CMK (cell line): ENCODE measurements around the gene TWIST2.

Experiments used
- DNase-seq: peaks from one replicate; pipeline ENCODE4 v3.0.0-alpha.2; 2010; ENCODE audit warnings: low read depth

Gene TWIST2

GRCh38 chr2:238872628-238873380, 24.9 kb downstream of the TWIST2 start:
- DNase-seq: no peak

DNA sequence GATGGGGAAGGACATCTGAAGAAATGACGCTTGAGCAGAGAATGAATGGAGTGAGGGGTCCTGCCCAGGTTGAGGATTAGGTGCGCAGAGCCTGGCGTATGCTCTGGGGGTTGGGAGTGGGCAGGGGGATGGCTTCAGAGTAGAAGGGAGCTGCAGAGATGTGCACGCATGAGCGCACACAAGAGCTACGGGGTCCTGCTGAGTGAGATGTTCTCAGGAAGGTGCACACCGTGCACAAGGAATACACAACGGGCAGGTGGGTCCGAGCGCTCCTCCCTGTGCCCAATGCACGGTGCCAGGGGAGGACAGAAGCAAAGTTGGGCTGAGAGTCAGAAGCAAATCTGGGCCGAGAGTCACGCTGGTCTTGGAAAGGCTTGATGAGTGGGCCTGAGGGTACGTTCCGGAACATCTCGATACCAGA, 25.5 kb downstream of the TWIST2 start:
- no peak for DNase-seq

DNA sequence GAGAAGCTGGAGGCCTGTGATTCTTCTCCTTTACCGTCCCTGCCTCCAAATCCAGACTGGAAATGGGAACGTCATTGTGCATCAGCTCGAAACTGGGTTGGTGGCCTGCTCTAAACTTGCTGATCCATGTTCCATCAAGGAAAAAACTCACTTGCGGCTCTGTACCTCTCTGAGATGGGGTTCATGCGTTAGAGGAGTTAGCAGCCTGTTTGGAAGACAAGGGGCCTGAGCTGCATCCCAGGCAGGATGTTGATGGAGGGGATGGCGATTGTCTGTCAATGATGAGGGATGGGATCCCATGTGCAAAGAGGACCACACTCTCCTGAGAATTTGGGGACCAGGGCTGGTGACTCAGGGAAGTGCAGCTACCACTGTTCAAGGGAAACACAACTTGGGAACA, 26.0 kb downstream of the TWIST2 start:
- no peak for DNase-seq

DNA sequence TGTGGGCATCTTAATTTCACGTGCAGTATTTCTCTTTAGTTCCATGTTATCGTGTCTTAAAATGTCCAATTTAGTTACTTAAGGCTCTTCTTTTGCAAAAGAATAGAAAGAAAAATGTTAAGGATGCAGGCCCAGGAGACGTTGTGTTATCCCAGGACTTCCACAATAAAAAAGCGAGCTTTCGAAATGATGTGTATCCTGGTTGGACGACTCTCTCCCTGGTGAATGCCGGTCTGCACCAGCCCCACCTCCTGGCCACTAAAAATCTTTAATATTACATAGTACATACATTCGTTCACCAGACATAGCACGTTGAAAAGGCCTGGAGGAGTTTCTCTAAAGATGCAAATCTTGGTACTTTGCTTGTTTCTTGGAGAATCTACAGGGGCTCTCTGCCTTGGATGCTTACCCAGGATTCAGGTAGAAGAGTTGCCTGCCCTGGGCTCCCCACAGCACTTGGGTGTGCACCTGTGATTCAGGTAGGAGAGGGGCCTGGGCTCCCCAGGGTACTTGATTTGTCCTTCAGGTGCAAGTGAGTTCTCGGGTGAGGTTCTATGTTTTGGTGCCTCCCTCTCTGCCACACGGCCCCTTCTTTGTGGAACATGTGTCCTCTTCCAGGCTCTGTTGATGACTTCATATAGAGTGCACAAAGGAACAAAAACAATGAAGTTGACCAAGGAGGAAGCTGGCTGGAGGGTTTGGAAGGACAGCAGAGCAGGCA, 26.6 kb downstream of the TWIST2 start:
- DNase-seq: no peak

DNA sequence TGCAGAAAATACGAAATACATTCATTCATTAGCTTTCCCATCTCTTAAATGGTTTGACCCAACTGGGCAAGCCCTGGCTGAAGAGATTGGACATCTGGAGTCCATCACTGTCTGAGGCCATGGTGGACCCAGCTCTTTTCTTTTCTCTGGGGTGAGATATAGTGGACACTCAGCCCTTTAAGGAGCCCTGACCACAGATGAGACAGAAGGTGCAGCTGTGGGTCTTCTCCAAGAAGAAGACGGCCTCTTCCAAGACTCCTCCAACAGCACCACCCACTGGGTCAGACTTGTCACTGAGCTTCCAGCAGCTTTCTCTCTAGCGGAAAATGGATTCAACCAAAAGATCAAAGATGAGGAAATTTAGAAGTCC, 27.2 kb downstream of the TWIST2 start:
- DNase-seq: no peak

DNA sequence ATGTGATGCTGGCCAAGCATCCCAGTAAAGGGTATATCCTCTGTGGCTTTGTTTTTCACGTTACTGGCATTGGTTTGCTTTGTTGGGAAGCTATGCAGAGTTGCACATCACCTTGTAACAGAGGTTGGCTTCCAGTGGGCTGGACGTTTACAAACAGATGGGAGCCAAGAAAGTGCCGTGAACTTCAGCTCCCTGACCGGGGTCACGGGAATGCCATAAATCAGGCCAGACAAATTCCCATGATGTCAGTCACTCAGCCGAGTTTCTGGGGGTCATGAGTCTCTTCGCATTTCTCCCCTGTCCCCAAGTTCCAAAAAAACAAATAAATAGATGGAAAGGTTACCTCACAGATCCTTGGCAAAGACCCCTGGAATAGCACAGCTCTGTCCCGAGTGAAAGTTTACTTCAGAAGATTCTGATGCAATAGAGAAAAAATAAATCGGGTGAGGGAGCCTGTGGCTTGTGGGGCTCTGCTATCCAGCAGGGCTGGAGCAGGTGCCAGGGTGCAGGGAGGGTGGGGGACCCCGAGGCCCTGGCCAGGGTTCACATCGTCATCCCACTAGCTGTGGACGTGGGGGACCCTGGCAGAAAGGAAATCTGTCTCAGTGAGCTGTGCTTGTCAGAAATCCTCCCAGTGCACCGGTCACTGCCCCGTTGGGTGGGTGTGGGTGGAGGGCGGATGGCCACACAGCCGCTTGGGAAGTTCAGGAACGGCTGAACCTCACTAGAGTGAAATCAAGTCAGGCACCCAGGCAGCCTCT, 27.8 kb downstream of the TWIST2 start:
- DNase-seq: no peak

GRCh38 chr2:238876232-238876630, 28.3 kb downstream of the TWIST2 start:
- no peak for DNase-seq

GRCh38 chr2:238878051-238878735, 30.3 kb downstream of the TWIST2 start:
- no peak for DNase-seq

GRCh38 chr2:238879043-238879442, 31.2 kb downstream of the TWIST2 start:
- DNase-seq: no peak

GRCh38 chr2:238879621-238880377, 31.9 kb downstream of the TWIST2 start:
- no peak for DNase-seq

GRCh38 chr2:238881353-238882081, 33.6 kb downstream of the TWIST2 start:
- DNase-seq: no peak

DNA sequence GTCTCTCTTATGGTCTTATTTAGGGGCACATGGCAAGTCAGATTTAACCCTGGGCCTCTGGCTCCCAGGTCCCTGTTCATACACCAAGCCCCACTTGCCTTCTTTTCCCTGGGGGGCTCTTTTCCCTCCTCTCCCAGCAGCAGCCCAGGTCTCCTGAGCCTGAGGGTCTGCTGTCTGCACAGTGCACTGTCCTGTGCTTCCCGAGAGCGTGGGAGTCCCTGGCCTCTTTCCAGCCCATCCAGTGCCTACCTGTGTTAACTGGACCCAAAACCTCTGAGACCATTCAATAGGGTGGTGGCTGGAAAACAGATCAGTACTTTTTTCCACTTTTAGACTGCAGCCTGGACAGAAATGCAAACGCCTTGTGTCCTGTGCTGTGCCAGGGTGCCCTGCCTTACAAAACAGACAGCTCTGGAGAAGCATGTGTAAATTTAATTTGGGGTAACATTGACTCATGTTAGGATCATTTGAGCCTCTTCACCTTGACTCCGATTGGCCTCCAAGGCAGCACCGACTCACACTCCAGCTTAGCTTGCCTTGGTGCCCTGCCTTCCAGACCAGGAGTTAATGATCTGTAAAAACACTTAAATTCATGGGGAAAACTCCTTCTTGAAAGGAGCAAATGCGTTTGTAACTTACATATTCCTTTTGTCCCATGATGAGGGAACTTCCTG, 34.3 kb downstream of the TWIST2 start:
- no peak for DNase-seq

DNA sequence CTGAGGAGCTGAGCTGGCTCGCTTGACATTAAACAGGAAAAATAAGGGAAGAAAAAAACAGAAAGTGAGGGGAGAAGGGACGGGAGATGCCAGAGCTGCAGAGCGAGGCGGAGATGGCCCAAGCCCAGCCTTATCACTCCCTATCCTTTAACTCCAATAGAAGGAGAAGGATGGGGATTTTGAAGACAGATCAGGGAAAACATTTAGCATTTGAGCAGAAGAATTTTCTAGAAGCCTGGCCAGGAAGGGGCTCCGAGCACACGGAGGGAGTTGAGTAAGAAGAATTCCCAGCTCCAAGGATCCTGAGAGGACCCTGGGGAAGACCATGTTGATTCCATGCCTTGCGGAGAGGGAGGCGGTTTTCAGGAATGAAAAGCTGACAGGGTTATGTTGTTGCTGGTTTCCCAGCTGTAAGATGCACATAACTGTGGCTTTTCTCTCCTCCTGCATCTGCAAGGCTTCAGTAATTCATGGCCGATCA, 35.6 kb downstream of the TWIST2 start:
- no peak for DNase-seq

DNA sequence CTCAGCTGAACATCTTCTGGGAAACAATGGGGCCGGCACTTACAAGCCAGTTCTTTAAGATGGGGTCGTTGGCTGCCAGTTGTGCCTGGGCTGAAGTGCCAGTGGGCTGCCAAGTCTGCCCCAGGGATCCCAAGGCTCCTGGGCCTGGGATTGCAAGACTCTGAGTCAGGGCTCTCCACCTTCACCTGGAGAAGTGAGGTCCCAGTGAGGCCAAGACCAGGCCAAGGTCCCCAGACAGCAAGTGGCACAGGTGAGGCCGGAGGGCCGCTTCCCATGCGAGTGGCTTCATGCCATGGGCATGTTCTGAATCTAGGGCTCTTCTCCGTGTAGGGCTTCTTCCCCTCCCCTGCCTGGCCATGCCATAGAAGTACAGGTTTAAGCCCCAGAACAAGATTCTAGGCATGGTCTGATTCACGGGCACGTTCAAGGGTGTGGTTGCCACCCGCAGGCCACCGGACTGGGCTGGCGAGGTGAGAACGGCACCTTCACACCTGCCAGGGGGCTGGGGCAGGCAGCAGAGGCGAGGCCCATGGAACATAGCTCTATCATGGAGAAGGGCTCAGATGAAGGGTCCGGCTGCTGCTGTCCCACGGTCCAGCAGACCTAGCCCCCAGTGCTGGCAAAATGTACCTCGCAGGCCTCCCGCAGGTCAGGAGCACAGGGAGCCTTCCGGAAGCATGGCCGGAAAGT, 36.4 kb downstream of the TWIST2 start:
- DNase-seq: no peak

GRCh38 chr2:238884812-238885408, 37.0 kb downstream of the TWIST2 start:
- DNase-seq: no peak

- DNase-seq: no peak
Measured at GRCh38 chr2:238886453-238887094, 38.7 kb downstream of the TWIST2 start.

- DNase-seq: no peak
Measured at GRCh38 chr2:238887616-238888015, 39.7 kb downstream of the TWIST2 start.

DNA sequence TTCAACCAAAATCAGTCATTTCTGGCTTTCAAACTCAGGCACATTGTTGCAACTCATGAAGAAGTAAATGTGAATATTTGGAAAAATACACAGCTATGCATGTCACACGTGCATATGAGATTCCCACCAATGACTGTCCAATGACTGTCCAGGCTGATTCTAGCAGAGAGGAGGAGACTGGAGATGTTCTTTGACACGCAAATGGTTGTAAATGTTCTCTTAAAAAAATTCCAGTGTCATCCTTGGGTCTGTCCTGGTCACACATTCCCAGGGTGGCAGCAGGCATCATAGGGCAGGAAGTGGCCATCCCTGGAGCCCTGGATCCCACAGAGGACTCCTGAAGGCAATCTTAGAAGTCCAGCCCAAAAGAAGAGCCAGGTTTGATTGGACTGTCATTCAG, 40.9 kb downstream of the TWIST2 start:
- no peak for DNase-seq

- DNase-seq: no peak
Measured at GRCh38 chr2:238890131-238890530, 42.2 kb downstream of the TWIST2 start.
